NCI-H146 treated with DMSO at 0.1 percent for 48 hours (cell line): ENCODE results near the gene KATNAL1.
"Not testable (repeated sequence)": the region's sequence is repeated elsewhere in the genome, so short reads cannot be mapped to it uniquely, and the experiment has no call there.

Experiments
- DNase-seq: peaks from one replicate; lab custom pipeline; 2025; ENCODE audit not compliant: unreplicated experiment; lab: John Stamatoyannopoulos, UW

The KATNAL1 gene

DNA sequence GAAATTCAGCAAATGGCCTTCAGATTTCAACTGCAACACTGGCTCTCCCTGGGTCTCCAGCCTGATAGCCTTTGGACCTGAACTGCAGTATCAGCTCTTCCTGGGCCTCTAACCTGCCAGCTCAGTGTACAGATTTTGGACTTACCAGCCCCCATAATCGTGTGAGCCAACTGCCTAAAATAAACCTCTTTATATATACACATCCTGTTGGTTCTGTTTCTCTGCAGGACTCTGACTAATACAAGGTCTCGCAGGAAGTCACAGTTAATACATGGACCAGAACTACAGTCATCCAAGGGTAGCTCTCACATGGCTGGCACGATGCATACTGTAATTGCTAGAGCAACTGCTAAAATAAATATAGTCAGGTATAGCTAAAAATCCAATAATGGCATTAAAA, 85.1 kb downstream of the KATNAL1 start:
- DNase-seq: no peak

DNA sequence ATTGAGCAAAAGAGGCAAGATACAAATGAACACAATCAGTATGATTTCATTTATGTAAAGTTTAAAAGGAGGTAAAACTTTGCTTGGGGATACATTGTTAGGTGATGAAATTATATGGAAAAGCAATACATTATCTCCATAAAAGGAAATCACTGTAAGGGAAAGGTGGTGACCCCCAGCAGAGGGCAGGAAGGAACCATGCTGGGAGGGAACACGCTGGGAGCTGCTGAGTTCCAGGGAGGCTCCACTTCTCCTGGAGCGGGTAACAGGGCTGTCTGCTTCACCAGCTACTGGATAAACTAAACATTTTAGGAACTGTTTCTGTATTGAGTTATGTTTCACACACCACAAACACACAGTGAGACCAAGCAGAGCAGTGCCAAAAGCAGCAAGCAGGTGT, 91.2 kb downstream of the KATNAL1 start:
- peak; percentile 14 for DNase-seq

DNA sequence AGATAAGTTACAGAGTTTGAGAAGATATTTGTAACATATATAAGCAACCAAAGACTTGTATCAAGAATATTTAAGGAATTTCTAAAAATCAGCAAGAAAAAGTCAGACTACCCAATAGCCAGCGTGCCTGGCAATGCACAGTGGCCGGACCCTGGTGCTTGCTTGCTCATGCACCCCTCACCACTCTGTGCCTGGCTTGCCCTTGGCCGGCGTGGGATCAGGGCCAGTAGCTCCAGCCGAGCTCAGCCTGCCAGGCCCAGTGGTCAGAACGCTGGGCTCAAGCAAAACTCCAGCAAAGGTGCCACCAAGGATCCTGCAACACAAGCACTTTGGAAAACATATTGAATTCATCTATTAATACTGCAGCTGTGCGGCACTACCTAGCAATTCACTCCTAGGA, 95.1 kb downstream of the KATNAL1 start:
- no peak for DNase-seq

DNA sequence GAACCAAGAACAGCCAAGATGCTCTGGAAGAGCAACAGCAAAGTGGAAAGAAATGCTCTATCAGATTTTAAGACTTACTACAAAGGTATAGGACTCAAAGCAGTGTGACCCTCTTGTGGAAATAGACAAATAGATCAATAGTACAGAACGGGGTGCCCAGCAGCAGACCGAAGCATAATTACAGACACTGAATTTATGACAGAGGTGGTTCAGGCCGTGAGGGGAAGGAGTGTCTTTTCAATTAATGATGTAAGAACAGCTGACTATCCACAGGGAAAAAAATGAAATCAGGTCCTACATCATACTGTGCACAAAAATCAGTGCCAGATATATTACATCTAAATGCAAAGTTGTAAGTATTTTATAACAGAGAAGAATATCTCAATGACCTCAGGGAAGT, 95.6 kb downstream of the KATNAL1 start:
- no peak for DNase-seq

DNA sequence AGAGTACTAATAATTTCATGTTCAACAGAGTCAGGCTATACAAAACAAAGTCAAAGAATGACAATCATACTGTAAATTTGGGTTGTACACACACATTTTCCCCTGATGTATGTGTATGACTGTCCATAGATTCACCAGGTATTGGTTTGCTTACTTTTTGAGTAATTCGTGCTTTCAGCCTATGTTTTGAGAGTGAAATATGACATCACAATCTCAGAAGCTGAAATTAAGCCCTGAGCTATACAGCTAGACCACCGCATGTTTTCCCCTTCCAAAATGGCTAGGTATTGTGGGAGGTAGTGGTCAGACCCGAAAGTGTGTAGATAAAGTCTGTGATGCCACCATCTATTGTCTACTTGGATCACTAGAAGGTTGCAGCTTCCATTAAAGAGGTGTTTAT, 102.8 kb downstream of the KATNAL1 start:
- no peak for DNase-seq

DNA sequence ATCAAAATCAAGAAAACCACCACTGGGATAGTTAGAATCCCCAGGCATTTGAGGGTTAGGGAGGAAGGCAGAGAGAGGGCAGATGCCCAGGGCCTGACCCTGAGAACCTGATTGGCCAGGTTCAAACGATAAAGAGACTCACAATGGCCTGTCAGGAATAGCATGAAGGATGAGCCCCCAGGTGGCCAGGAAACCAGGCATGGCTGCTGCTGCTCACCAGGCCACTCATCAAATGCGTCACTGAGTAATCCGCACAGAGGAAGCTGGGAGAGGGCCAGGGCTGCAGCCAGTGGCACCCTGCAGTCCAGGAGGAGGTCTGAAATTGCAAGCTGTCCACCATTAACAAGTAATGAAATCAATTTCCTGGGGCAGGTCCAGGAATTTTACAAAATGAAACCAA, 111.3 kb downstream of the KATNAL1 start:
- DNase-seq: peak; percentile 69

DNA sequence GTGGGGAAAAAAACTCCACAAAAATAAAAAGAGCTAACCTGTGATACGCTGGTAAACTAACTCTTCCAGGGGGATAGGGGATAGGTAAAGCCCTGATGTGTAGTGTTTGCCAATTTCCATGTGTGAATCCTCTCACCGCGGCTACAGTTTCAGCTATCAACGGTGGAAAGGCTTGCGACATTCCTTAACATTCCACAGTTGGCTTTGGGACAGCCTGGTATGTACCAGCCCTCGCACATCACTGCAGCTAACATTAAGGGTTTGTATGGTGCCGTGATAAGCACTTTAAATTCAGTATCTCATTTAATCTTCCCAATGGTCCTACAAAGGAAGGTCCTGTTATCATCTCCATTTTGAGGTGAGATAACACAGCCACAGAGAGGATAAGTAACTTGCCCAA, 112.4 kb downstream of the KATNAL1 start:
- no peak for DNase-seq

DNA sequence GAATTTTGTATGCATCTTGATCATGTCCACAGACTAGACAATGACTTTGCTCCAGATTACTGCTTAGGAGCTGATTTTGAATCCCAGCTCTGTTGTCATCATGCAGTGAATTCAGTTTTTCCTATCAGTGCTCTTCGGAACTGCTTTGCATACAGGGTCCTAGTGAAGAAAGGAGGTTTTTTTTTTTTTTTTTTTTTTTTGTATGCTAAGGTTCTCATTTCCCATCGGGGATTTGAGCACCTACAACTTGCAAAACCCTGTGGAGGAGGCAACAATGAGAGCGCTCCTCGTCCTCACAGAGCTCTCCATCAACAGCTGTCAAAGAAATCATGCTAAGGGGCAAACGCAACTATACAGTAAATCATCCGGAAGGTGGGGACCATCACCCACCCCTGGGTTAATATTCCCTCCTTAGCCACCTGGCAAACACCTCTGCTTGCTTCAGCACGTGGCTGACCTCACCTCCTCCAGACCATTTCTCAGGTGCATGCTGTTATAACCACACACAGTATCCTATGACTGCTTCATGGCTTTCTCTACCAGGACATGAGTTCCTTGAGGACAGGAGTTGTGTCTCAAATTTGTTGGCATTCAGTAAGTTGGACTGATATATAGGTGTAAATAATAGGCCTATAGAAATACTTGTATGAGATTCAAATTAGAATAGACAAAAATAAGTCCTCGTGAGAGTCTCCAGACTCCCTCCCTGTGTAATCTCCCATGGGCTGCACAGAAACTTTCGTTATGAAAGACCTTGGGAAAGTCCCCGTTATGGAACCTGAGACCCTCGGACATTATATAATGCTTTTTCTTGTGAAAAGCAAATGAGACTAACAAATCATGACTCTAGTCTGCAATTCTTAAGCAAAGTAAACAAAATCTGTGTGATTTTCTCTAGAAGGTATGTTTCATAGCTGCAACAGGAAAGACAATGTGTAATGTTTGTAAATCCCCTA, 113.8 kb downstream of the KATNAL1 start:
- DNase-seq: no peak

DNA sequence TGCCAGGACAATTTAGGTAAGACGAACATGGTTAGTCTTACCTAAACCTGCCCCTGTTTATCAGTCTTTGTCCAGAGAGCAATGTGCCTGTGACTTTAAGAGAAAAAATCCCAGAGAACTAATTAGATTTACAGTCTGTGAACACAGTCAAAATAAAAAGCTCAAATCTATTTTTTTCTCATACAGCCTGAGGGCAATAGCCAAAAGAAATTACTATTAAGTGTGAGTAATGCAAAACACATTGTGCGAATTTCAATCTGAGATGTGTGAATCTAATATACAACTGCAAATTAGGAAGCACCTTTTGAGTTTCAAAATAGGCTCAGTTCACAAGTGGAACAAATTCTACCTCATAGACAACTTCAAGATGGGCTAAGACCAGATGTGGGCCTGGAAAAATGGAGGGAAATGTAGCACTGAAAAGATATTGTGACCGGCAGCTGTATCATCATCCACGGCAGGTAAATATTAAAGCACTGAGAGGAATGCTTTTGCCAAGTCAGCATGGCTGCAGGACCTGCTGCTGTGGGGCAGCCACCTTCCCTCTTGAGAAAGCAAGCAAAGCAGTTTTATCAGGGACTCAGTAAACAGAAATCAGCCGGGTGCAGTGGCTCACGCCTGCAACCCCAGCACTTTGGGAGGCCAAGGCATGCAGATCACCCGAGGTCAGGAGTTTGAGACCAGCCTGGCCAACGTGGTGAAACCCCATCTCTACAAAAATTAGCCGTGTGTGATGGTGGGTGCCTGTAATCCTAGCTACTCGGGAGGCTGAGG, 114.8 kb downstream of the KATNAL1 start:
- peak; percentile 13 for DNase-seq

DNA sequence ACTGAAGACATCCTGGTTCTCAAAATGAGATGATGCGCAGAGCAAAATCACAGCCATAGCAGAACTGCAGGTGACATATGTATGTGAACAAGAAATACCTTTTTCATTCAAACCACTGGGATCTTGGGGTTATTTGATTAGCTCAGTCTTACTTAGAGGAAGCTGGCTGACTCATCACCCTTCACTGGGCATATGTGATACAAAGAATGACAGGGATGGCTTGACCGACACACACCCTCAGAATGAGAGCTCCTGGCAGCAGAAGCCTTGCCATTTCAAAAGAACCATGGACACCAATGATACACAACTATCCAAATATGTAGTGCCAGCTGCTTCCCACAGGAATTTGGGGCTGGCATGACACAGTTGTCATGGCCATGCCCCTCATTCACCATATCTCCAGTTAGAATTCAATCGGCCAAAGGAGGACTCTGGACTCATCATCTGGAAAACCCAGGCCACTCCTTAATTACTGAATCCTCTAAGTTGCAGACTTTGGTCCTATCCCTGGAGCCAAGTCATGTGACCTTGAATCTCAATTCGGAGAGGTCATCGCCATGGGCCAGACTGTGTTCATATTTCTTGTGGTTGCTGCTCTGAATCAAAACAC, 115.8 kb downstream of the KATNAL1 start:
- DNase-seq: no peak

DNA sequence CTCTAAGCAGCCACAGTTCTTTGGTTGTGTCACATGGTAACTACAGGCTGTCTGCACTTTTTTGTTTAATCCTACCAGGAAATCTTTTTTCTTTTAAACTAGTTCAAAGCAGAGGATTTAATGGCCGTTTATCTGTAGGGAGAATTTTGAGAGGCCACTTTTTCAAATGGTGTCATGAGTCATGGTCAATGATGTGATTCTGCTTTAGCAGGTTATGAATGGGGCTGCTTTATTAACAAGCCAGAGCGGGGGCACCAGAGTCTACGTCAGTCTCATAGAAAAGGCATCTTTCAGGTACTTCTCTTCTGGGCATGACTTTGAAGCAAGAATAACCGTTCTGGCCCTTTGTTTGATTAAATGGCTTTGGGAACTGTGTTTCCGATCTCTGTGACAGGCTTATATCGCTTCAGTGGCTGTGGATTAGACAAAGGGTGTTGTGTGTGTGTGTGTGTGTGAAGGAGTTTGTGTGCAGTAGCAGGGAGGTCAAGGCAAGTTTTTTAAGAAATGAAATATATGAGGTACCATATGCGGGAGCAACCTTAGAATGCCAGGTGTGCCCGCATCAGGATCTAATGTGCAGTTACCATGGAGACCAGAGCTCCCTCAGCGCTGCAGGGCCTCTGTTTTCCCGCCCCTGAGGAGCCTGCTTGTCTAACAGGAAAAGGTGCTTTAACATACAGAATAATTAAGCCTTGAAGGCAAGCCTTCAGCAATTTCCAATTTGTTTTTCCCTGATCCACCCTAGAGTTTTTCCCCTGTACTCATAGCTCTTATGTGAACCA, 120.5 kb downstream of the KATNAL1 start:
- peak; percentile 73 for DNase-seq

DNA sequence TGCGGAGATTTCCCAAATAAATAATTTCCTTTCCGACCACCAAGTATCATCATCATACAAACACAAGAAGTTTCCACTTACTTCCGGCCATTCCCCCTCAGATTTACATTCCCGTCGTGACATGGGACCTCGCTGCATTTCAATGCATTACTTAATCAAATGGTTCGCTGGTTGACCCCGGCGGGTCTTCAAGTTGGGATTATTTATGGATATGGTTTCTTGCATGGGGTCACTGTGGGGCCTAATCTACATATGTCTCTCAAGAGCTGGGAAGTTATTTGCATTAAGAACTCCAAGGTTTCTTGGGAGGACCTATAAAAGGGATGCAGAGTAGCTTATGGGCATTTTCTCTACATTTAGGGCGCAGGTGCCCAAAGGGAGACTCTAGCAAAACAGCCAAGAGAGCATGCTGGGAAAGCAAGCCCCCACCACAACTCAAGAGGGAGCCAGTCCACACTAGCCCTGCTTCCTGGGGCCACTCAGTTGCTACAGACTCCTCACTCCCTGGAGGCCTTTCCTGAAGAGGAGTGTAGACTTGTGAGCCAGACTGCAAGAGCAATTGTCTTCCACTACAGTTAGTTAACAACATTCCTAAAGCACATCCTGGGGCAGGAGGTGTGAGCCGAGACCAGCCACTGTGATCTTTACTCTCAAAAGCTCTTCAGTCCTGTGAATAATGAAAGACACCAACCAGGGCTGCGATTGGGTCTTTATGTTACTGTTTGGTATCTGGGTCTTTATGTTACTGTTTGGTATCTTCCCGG, 125.3 kb downstream of the KATNAL1 start:
- no peak for DNase-seq

DNA sequence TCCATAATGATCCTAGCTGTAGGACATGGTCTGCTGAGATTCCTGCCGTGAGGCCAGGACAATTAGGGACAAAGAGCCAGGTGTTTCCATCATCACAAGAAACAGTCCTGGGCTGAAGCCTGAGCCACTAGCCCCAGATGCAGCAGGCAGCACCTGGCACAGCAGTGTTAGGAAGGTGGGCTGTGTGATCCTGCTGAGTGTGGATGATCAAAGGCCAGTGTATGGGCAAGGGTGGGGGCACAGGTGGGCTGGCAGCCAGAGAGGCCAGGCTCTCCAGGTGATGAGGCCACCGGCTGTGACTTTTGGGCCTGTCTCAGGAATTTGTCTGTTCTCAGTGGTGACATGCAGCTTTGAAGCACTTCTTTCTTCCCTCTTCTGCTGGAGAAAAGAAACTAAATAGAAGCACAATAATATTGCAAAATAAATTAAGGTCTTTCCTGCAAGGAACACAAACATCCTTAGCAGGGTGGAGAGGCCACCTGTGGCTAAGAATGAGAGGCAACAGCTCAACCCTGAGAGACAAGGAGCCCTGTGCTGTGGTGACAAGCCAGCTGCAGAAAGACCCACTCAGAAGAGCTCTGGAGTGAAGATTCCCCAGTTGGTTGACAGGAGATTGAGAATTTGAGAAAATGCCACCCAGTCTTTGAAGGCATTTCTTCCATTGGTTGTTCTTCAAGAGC, 127.6 kb downstream of the KATNAL1 start:
- peak; percentile 92 for DNase-seq

DNA sequence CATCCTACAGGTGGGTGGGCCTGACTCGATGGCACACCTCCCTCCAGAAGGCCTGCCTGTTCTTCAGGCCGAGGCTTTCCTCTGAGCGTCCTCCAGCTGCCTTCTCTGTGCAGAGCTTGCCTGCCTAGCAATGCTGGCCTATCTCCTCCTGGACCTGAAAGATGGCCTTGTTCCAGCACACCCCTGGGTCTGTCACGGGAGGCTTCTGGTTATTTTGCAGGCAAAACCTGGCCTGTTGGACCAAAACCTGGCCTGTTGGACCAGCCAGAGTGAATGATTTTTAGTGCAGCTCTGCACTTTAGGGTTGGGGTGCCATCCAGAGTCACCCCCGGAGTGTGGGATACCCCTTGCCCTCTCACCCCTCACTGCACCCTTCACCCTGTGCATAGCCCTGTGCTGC, 128.4 kb downstream of the KATNAL1 start:
- no peak for DNase-seq

DNA sequence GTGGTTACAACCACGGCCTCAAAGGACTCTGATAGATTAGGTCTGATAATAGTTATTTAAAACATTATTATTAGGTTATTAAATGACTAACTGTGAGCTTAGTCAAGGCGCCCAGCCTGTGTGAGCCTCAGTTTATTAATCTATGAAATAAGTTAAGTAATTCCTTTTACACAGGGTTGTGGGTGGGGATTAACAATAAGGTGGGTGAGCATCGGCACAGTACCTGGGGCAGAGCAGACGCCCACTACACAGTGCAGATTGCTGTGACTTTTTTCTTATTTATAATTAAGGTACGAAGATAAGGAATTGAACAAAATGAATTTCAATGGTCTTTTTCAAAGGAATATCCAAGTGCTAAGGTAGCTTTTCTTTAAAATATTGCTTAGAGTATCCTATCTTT, 132.2 kb downstream of the KATNAL1 start:
- no peak for DNase-seq

DNA sequence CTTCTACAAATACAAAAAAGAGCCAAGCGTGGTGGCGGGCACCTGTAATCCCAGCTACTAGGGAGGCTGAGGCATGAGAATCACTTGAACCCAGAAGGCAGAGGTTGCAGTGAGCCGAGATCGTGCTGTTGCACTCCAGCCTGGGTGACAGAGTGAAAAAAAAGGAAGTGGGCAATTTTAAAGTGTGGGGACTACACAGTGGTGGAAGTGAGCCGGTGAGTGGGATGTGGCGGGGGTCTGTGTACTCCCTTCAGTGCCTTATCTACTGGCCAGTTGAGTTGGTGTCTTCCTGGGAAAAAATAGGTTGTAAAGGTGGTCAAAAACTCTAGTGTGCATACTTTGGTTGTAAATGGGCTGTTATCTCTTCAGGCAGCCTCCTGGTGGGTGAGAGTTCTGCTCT, 133.1 kb downstream of the KATNAL1 start:
- DNase-seq: not testable (repeated sequence)

DNA sequence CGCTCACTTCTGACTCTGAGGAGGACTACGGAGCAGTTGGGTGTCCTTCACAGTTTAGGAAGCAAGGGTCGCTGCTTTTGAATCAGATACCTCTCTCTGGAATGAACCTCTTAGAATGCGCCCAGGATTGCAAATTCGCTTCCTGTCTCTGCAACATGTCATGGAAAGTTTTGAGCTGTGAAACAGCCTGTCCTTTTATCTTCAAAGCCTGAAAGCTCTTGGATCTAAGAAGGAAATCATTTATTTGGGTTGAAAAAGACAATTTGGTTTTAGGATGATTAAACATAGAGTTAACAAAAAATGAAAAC, 134.1 kb downstream of the KATNAL1 start:
- no peak for DNase-seq

DNA sequence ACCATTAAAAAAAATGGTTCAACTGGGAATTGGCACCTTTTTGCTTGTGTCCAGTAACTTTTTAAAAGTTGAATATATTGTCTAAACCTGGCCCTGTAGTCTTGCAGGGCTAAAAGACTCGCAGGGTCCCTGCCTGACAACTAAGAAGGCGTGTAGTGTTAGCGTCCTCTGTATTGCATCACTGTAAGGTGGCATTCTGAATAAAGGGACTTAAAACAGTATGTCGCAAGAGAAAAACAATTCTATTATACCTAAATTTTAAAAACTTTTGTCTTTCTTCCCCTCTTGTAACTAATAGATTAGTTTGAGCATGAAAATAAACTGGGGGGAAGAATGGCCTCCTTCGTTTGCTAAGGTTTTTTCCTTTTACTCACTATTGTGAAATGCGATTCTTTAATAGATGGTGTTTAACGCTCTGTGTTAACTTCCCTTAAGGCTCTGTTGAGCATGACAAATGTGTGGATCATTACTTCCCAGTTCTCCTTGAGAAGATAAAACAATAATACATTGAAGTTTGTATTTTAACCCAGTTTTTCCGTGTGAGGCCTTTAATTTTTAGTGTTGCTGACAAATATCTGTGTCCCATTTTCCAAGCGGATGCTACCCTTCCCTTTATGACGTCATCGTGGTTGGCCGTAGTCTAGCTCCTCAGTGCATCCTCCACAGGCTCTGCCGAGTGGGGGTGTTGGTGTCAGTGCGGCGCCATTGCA, 134.6 kb downstream of the KATNAL1 start:
- DNase-seq: no peak

DNA sequence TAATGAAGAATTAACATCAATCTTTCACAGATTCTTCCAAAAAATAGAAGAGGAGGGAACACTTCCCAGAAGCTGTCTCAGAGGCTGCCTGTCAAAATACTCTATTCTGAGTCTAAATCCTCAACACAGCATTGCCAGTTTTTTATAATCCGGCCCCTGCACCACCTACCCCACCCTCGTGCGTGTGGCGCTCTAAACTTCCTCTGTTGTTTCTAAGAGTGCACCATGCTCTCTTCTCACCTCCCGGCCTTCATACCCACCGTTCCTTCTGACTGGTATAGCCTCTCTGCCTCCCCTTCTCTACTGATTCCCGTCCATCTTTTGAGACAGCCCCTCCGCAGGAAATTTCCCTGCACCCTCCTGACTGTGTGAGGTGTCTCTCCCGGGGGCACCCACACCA, 136.8 kb downstream of the KATNAL1 start:
- no peak for DNase-seq
